Upper lobe of left lung (tissue), 6 donors: ENCODE data around the gene TSPAN32. TPM values are rescaled to one million over a fixed set of nuclear protein-coding genes. Genes with fewer than 3 reads are reported as not detected.

Experiments
- ATAC-seq, 2 donors: fragments of 200-7000 bp; cut with Tn5 transposase; one replicate each; pipeline ENCODE4 v1.9.1; 2022; ENCODE audit warnings: mild to moderate bottlenecking in 2 of 2, moderate library complexity in 2 of 2; ENCODE audit not compliant: low FRiP score in 2 of 2
- DNase-seq, 2 donors: peaks; one replicate each; pipeline ENCODE4 v3.0.0-alpha.2; 2019 to 2020
- H3K27ac ChIP-seq, 4 donors: fragments of 200-600 bp; sonication (generic); one replicate each; pipeline ENCODE4 v1.5.1; 2016 to 2019
- H3K27me3 ChIP-seq, 4 donors: fragments of 200-600 bp; sonication (generic); one replicate each; pipeline ENCODE4 v1.5.1; 2017 to 2019
- H3K36me3 ChIP-seq, 4 donors: fragments of 200-600 bp; sonication (generic); one replicate each; pipeline ENCODE4 v1.5.1; 2016 to 2019
- H3K4me1 ChIP-seq, 4 donors: fragments of 200-600 bp; sonication (generic); one replicate each; pipeline ENCODE4 v1.5.1; 2018 to 2019
- H3K4me3 ChIP-seq, 4 donors: fragments of 200-600 bp; sonication (generic); one replicate each; pipeline ENCODE4 v1.5.1; 2017 to 2019; ENCODE audit warnings: mild to moderate bottlenecking in 2 of 4, moderate library complexity in 1 of 4
- H3K9me3 ChIP-seq, 4 donors: fragments of 200-600 bp; sonication (generic); one replicate each; pipeline ENCODE4 v1.5.1; 2018 to 2019
- EP300 ChIP-seq, 4 donors: sonication (generic); formaldehyde crosslinking; IDR thresholded peaks; one replicate each; pipeline ENCODE4 v1.5.1; 2017; ENCODE audit warnings: antibody characterized with exemption in 4 of 4, control low read depth in 2 of 4
- POLR2A ChIP-seq, 4 donors: fragments of 450-650 bp; IDR thresholded peaks; one replicate each; pipeline ENCODE4 v1.5.1; 2016 to 2017; ENCODE audit warnings: antibody characterized with exemption in 4 of 4, mild to moderate bottlenecking in 2 of 4
- POLR2AphosphoS5 ChIP-seq, 2 donors: sonication (generic); formaldehyde crosslinking; IDR thresholded peaks; one replicate each; pipeline ENCODE4 v1.5.1; 2017; ENCODE audit warnings: antibody characterized with exemption in 2 of 2
- WGBS, 2 donors: methylation state at CpG; one replicate each; pipeline ENCODE4 v1.1.5; 2017 to 2018; 5-methylcytosine and 5-hydroxymethylcytosine counted together
- total RNA-seq, 6 donors: library from RNA; depleted of rRNA in 4 of 6; stranded (reverse); fragments of >200 nt in 4 of 6; gene quantifications; one replicate each; pipeline versions ENCODE4 v1.1.0 to v1.2.1, GENCODE V29; 2016 to 2021
- TF ChIP-seq, protein P1 (sequence below), 6 experiments: fragments of 450-650 bp in 4 of 6; fragments of 200-600 bp in 2 of 6; sonication (generic) in 2 of 6; IDR thresholded peaks; one replicate each; pipeline ENCODE4 v1.5.1; 2016 to 2019; ENCODE audit warnings: antibody characterized with exemption in 6 of 6
- donor health status: DM: no; HTN: no; CAD: no; lungs with moderate emphysema.
- donor health status: DM: no; HTN: yes; CAD: no; lungs with severe emphysema.

Gene TSPAN32
- total RNA-seq, 6 donors from 2014 or later: 3.1 to 16.4 (median 6.8) TPM

DNA sequence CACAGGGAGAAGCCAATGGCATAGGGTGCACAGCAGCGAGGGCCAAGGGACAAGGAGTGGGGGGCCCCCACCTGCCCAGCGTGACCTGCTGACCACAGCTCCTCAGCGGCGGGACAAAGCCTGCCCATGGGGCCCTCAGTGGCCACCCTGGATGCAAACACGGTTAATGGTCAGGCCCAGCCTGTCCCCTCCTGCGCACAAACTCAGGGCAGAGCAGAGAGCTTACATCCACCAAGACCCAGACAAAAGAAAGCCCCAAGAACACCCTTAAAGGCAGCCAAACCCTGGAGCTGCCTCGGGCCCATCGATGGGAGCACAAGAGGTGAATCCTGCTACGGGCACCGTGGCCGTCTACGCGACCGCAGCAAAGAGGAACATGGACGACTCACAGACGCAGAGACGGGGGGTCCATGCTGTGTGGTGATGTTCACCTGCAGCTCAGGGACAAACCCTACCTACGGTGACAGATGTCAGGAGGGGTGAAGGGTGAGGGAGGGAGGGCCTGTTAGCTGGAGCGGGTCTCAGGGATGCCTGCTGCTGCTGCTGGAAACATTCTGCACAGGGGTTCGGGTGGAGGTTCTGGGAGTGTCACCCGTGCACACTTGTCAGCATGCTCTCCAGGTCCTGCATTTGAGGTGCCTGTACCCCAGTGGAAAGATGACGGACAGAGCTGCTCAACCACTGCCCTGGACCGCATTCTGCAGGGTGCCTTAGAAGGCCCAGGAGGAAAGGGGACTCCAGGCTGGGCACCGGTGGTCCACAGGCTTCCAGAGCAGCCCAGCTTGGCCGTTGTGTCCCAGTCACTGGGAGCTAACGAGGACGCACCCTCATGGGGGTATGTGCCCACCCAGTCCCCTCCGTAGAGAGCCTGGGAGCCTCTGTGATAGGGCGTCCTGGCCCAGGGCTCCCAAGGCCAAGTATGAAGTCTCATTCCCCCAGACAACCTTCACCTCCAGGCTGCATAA is 43.0 kb upstream of the TSPAN32 start:
- no peak overlapping the region for H3K4me3 ChIP-seq
- no peaks in the 10 kb centered on the region for H3K4me1 ChIP-seq
- H3K36me3 ChIP-seq: no peaks in the 10 kb centered on the region
- no peaks in the 10 kb centered on the region for H3K9me3 ChIP-seq
- no peak overlapping the region for H3K27ac ChIP-seq
- ATAC-seq: no peak
- no peak for TF ChIP-seq POLR2AphosphoS5 (IDR thresholded peaks at IDR 0.05)
- no peak for TF ChIP-seq EP300 (IDR thresholded peaks at IDR 0.05)
- TF ChIP-seq POLR2A (IDR thresholded peaks at IDR 0.05): no peak
- TF ChIP-seq, protein P1, sequence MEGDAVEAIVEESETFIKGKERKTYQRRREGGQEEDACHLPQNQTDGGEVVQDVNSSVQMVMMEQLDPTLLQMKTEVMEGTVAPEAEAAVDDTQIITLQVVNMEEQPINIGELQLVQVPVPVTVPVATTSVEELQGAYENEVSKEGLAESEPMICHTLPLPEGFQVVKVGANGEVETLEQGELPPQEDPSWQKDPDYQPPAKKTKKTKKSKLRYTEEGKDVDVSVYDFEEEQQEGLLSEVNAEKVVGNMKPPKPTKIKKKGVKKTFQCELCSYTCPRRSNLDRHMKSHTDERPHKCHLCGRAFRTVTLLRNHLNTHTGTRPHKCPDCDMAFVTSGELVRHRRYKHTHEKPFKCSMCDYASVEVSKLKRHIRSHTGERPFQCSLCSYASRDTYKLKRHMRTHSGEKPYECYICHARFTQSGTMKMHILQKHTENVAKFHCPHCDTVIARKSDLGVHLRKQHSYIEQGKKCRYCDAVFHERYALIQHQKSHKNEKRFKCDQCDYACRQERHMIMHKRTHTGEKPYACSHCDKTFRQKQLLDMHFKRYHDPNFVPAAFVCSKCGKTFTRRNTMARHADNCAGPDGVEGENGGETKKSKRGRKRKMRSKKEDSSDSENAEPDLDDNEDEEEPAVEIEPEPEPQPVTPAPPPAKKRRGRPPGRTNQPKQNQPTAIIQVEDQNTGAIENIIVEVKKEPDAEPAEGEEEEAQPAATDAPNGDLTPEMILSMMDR (IDR thresholded peaks at IDR 0.05): no peak
- WGBS, 2 donors: 91 to 94% methylated on average over 19 to 25 of the region's 29 CpGs
- peak in 1 of 2 donors; percentile 59 for DNase-seq
- no peaks in the 10 kb centered on the region for H3K27me3 ChIP-seq

DNA sequence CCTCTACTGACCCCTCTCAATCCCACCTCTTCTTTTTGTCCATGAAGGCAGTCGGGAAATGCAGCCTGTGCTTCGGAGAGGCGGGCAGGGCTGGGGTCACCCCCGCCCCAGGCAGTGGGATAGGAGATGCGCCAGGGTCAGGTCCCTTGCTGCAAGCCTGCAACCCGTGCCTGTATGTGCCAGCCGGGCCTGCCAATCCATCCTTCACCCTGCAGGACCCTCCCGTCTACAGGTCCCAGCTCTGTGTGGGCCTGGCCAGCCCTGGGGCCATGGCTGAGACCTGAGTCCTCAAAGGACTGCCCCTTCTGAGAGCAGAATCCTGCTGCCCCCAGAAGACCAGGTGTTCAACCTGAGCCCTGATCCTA is 42.4 kb upstream of the TSPAN32 start:
- Histone ChIP-seq H3K27ac (no peak overlapping the region), H3K4me3 (no peak overlapping the region), H3K9me3 (no peaks in the 10 kb centered on the region), H3K27me3 (no peaks in the 10 kb centered on the region), H3K36me3 (no peaks in the 10 kb centered on the region), H3K4me1 (no peaks in the 10 kb centered on the region)
- DNase-seq (peak in 1 of 2 donors; percentile 77), ATAC-seq (no peak)
- TF ChIP-seq EP300 (IDR thresholded peaks at IDR 0.05): no peak
- TF ChIP-seq, protein P1 (IDR thresholded peaks at IDR 0.05): no peak
- no peak for TF ChIP-seq POLR2A (IDR thresholded peaks at IDR 0.05)
- no peak for TF ChIP-seq POLR2AphosphoS5 (IDR thresholded peaks at IDR 0.05)
- WGBS, 2 donors: 84 to 91% methylated on average over 4 to 6 of the region's 8 CpGs

DNA sequence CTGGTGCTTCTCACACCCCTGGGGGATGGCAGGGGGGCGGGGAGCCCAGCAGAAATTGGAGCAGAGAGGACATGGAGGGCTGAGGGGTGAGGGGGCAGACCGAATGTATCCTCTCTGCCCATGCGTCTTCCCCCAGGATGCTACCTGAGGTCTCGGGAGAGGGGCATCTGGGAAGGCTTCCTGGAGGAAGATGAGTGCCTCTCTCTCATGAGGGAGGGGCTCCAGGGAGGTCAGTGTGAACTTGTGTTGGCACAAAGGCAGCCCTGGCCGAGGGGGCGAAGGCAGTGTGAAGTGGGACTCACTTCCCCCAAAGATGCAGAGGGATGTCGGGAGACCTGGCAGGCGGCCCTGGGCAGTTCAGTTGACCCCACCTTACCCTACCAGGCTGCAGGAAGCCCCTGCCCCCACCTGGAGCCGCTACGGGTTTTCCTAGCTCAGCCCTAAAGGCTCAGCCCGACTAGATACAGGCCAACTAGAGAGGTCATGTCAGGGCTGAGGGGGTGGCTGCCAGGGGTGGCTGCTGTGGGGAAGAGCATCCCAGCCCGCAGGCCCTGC is 41.8 kb upstream of the TSPAN32 start:
- DNase-seq: no peak
- no peak overlapping the region for H3K4me3 ChIP-seq
- TF ChIP-seq EP300 (IDR thresholded peaks at IDR 0.05): no peak
- no peak for TF ChIP-seq POLR2AphosphoS5 (IDR thresholded peaks at IDR 0.05)
- TF ChIP-seq POLR2A (IDR thresholded peaks at IDR 0.05): no peak
- TF ChIP-seq, protein P1 (IDR thresholded peaks at IDR 0.05): no peak
- no peaks in the 10 kb centered on the region for H3K9me3 ChIP-seq
- peaks cover 0 to 2% (median 0%) of the 10 kb centered on the region in 4 donors for H3K4me1 ChIP-seq
- H3K27me3 ChIP-seq: no peaks in the 10 kb centered on the region
- no peaks in the 10 kb centered on the region for H3K36me3 ChIP-seq
- ATAC-seq: no peak
- H3K27ac ChIP-seq: no peak overlapping the region
- 76 to 79% methylated on average over 9 to 12 of the region's 12 CpGs for WGBS, 2 donors

DNA sequence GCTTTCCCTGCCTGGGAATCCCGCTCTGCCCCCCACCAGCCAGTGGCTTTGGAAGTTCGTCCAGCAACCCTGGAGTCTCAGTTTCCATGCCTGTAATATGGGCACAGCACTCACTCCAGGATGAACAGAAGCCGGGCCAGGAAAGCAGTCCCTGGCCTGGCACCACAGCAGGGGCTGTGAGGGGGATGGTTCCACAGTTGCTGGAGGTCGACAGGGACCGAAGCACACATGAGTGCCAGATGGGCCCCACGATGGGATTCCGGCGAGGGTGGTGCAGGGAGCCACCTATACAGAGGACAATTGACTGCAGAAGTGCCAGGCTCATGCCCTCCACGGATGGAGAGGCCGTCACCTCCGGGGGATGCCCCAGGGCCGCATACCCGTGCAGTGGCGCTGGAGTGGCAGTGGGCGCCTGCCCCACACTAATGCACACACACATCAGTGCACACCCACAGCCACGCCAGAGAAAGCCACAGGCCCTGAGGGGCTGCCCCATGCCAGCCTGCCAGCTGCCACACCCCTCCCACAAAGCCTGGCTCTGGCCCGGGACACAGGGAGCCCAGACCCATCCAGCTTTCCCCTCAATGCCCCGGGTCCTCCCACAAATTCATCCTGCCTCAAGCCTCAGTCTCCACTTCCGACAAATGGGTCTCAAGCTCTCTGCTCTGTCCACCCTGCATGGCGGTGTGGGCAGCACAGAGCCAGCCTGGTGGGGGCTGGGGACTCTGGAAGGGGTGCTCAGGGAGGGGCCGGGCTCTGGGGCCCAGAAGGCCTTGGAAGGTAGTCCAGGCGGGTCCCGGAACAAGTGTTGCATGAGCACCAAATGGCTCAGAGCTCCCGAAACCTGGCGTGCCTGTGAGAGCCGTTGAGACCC is 41.1 kb upstream of the TSPAN32 start:
- Histone ChIP-seq H3K27ac (no peak overlapping the region), H3K27me3 (no peaks in the 10 kb centered on the region), H3K4me1 (peaks cover 0 to 9% (median 2%) of the 10 kb centered on the region in 4 donors), H3K4me3 (no peak overlapping the region), H3K36me3 (no peaks in the 10 kb centered on the region), H3K9me3 (no peaks in the 10 kb centered on the region)
- 89 to 91% methylated on average over 7 to 25 of the region's 26 CpGs for WGBS, 2 donors
- DNase-seq (peak in 1 of 2 donors; percentile 76), ATAC-seq (no peak)
- TF ChIP-seq, protein P1 (IDR thresholded peaks at IDR 0.05): no peak
- TF ChIP-seq POLR2AphosphoS5 (IDR thresholded peaks at IDR 0.05) (no peak), EP300 (IDR thresholded peaks at IDR 0.05) (no peak), POLR2A (IDR thresholded peaks at IDR 0.05) (no peak)
